HG03060 (cell line): ENCODE results near the gene CENPQ.

Experiments used
- ATAC-seq: cut with Tn5 transposase; IDR thresholded peaks from one replicate; pipeline ENCODE4 v1.9.1; 2021; ENCODE audit warnings: low read depth, moderate number of reproducible peaks; ENCODE audit not compliant: unreplicated experiment

The CENPQ gene

DNA sequence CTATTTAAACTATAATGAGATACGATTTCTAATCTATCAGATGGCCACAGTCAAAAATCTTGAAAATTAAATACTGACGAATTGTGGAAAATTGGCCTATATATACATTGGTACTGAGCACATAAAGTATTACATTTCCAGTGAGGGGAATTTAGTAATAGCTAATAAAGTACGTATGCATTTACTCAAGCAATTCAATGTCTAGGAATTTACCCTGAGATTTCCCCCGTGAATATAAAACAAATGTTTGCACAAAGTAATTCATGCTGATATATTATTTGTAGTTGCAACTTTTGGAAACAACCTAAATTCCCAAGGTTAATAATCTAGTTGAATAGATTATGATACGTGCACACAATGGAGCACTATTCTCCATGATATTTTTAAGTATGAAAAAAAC, 72.6 kb downstream of the CENPQ start:
- no peak for ATAC-seq

DNA sequence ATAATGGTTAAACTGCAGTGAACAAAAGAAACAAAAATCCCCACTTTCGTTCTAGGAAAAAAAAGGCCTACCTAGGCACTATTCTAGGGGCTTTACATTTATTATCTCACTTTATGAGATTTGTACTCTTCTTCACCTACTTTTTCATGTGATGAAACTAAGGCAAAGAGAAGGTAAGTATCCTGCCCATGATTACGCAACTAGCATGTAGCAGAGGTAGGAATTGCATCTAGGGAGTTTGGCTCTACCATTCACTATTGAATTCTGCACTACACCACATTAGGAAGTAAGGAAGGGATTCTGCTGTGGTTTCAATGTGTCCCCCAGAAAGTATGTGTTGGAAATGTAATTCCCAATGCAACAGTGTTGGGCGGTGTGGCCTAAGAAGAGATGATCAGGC, 75.9 kb downstream of the CENPQ start:
- no peak for ATAC-seq

DNA sequence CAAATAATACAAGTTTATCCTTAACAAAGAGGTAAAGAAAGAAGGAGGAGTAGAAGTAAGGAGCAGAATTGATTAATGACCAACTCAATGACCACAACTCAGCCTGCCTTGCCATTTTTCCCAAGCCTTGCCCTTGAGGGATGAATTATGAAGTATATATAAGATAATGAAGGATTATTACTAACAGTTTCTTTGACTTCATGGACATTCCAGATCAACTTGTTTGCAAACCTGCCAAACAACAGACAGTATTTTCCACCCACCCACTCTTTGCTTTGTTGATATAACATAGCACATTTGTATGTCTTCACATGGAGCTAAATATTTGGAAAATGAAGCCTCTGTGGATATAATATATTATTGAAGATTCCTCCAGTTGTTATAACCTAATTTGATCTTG, 77.4 kb downstream of the CENPQ start:
- no peak for ATAC-seq

DNA sequence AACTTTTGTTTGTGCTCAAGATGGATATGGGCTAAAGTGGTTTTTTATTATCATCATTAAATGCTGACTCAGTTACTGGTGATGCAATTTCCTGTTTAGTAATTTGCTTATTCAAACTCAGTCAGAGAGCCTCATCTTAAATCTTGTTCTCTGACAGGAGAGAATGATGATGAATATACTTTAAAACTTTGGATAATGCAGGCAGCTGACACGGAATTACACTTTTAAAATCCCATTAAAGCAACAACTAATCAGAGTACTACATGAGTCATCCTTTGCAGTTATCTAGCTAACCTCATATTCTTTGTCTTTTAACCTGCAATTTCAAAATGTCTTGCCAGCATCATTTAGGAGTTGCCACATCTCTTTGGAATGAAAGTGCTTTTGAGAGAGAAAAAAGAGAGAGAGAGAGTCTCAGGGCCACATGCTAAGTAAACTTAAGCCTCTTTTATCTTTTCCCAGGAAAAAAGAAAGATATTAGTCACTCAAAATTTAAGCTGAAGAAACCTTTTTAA, 78.1 kb downstream of the CENPQ start:
- ATAC-seq, result no peak

DNA sequence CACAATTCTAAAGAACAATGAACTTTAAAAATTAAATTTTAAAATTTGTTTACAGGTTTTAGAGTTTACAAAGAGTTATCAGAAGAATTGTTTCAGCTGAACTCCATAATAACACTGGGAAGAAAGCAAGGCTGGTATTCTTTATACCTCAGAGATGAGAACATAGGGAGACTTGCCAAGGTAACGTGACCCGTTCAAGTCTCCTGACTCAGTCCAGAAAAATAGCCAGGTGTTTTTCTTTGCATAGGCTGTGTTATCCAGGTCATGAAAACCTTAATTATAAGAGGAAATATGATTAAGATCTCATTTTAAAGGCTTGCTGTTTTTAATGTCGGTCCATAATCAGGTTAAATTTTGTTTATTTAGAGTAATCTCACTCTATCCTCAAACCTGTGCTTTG, 78.8 kb downstream of the CENPQ start:
- no peak for ATAC-seq
